ENCODE data around the gene KCNIP1.

Gene KCNIP1

DNA sequence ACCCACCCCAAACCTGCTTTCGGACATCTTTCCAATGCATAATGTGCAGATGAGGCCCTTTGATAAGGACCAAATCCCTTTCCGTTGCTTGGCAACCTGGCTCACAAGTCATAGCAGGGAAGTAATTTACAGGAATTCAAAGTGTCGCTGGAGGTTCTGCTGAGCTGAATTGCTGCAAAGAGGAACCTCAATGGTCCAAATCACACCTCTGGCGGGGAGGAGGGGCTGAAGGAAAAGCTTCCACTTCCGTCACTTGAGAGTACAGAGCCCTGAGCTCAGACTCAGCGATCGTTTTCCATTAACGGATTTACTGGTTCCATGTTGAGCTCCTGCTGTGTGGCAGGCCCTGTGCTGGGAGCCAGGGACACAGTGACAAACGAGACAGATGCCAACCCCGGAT, 99.3 kb downstream of the KCNIP1 start:
- DNase-seq = no peak

DNA sequence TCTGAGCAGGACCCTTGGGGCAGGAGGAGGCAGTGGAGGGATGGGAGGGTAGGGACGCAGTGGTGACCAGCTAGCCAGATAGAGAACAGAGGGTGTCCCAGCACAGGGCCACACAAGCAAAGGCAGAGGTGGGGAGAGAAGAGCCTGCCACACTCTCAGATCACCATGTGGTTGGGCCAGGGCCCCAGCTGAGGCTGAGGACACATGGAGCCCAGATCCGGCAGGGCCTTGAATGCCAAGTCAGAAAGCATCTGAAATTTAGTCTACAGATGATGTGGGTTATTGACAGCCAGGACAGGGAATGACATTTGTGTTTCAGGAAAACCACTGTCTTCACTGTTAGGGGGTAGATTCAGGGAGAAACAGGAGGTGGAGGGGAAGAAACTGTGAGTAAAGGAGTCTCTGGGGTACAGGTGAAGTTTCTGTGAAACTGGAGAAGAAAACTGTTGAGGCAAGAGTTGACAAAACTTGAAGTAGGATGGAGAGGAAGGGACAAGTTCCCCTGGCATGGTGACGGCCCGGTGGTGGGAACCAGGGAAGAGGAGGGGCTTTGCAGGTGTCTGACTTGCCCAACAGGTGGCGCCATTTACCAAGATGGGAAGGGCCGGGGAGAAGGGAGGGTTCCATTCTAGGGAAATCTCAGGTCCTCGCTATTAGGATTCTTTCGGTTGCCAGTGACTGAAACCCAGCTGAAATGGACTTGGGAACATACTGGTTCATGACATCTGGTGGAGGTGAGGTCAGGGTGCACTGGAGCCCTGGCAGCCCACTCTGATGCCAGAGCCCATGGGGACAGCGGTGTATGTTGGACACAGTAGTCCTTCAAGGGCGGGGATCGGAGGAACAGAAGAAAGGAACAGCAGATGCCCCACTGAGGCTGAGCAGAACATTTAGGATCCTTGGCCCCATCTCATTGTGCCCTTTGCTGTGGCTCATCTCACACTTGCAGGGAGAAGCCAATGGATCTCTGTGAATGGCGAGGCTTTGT, 100.1 kb downstream of the KCNIP1 start:
- no peak for DNase-seq

DNA sequence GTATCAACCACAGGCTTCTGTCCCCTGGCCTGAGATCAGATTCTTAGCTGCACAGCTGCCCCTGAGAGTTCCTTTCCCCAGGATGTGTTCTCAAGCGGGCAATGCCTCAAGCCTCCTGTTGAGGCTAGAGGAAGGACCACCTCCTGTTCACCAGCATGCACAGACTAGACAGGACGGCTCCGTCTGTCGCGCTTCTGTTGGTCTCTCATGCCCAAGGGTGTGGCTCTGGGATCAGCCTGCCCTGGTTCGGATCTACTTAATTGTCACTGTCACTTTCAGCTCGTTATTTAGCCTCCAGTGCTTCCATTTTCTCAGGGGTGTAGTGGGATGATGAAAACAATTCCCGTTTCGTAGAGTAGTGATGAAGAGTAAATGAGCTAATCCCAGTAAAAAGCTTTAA, 103.1 kb downstream of the KCNIP1 start:
- no peak for DNase-seq

DNA sequence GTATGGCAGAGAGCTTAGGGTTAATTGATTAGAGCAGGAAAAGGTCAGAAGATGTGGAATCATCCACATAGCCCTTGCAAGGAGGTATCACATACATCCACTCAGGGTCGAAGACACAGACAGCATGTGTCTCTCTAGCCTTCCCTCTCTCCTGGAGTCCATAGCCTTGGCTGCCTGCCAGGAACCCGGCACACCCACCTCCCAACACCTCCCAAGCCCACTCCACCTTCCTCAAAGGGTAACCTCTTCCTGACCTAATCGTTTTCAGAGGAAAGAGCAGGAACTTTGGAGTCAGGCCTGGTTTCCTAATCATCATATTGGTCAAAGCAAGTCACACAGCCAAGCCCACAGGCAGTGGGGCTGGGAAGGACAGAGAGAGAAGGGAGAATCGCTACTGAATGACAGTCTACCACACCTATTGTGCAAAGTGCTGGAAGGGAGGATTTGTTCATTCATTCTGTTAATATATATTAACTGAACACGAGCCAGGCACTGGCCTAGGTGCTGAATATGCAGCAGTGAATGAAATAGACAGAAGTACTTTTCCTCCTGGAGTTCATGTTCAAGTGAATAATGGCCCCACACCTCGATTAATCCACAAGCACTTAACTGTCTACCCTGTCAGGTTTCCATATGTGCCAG, 107.8 kb downstream of the KCNIP1 start:
- no peak for DNase-seq

DNA sequence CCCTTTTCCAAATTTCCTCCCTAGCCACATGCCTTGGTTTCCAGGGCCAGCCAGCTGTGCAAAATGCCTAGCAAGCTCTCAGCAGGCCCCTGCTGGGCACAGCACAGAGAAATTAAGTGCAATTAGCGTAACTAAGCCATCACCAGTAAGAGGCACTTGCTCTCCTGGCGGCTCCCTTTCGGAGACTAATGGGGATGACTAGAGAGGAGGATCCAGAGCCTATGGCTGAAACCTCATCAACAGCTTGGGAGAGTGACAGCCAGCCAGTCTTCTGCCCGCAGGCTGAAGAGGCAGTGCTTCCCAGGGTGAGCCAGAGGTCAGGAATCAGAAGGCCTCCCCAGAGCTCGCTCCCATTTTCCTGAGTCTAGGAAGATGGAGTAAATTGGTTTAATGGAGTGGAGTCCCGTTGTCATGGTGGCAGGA, 108.4 kb downstream of the KCNIP1 start:
- no peak for DNase-seq

DNA sequence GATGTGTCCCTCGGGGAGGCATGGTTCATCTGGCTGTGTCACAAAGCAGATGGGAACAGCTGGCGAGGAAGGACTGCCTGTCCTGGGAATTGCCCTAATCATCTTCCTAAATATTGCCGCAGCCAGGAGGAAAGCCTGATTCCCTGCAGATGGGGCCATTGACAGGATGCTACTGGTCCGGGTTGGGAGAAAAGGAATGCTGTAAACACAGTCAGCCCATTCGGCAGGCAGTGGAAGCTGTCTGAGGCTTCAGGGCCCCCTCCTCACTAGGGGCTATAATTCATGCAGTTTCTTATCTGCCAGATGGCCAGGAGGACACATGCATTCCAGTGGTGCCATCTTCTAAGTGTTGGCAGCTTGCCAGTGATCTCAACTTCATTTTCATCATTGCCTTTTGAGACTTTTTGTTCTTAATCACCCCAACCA, 110.3 kb downstream of the KCNIP1 start:
- DNase-seq = no peak

DNA sequence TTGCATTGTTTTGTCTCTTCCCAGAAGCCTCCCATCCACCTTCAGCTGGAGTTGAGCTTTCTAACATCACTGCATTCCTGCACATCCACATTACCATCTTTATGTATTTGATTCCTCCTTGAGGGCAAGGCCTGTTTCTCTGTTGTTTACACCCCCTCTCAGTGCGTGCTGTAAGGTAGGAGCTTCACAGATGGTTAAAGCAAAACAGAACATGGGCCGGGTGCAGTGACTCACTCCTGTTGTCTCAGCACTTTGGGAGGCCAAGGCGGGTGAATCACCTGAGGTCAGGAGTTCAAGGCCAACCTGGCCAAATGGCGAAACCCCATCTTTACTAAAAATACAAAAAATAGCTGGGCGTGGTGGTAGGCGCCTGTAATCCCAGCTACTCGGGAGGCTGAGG, 110.9 kb downstream of the KCNIP1 start:
- no peak for DNase-seq

DNA sequence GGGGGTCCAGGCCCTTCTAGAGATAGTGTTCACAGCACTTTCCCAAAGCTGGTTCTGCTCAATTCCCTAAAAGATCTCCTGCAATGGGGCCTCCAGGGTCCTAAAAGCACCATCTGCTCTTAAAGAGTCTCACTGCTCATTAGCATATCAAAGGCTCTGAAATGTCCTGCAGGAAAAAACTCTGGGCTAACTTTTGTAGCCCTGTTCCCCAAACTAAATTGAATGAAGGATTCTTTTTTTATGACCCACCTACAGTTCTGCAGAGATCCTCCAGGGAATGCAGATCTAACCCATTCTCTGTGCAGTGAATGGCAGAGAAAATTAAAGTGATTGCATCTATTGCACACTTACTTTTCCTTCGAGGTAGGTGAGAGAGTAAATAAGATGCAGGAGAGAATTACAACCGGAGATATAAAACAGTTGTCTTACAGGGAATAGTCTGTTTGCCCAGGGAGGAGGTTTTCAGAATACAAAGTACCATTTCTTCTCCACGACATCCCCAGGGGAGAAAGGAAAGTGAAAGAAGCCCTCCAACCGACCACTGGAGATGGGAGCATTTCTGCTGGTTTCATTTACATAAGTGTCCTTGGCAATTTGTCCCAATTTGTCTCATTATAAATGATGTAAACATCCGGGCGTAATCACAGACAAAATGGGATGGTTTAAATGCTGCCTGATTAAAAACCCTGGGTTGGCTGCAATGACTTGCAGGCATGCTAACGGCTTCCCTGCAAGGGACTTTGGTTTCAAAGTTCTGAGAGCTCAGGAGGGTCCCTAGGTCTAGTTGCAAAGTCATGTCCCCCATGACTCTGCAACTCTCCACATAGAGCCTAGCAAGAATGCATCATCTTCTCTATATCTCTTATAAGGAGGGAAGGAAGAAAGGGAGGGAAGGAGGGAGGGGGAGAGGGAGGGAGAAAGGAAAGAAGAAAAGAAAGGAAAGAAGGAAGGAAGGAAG, 114.0 kb downstream of the KCNIP1 start:
- DNase-seq = no peak

DNA sequence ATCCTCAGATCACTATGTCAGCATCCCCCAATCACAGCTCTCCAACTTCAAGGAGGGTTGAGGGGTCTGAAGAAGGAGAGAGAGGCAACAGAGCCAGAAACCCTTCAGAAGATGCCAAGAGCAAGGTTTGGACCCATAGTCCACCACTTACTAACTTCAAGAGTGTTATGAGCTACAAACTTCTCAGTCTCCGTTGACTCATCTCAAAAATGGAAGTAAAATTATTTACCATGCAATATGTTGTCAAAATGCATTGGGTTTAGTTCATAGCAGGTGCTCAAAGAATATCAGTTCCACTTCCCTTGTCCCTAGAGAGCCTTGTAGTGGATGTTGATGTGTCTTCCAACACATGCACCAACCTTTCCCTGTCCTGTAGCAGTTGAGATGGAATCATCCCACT, 116.0 kb downstream of the KCNIP1 start:
- DNase-seq = no peak

DNA sequence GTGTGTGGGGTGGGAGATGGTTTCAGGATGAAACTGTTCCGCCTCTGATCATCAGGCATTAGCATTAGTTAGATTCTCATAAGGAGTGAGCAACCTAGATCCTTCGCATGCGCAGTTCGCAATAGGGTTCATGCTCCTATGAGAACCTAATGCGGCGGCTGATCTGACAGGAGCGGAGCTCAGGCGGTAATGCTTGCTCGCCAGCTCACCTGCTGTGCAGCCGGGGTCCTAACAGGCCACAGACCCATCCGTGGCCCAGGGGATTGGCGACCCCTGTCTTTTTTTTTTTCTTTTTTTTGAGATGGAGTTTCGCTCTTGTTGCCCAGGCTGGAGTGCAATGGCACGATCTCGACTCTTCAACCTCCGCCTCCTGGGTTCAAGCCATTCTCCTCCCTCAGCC, 119.1 kb downstream of the KCNIP1 start:
- DNase-seq = no peak

DNA sequence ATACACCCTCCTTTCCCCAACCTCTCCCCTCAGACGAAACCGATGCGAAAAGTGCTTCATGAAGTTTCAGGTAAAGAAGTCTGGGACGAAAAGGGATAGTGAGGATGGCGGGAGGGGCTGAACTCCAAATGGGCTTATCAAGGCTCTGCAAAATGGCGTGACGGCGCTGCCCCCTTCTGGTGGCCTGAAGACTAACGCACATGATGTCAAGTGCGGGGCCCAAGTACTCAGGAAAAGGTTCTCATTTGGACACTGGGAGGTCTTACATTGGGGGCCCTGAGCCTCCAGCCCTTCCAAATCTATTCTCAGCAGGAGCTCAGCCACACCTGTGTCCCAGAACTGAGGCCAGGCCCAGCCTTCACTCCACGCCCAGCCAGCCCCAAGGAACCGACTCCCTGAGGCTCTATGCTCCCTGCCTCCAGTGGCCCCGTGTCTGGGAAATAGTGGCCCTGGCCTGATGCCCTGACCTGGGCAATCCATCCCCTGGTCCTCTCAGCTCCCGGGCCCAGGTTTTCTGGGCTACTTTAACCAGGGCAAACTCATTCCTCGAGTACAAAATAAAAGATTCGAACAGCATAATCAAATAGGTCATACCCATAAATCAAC, 119.9 kb downstream of the KCNIP1 start:
- DNase-seq = no peak

DNA sequence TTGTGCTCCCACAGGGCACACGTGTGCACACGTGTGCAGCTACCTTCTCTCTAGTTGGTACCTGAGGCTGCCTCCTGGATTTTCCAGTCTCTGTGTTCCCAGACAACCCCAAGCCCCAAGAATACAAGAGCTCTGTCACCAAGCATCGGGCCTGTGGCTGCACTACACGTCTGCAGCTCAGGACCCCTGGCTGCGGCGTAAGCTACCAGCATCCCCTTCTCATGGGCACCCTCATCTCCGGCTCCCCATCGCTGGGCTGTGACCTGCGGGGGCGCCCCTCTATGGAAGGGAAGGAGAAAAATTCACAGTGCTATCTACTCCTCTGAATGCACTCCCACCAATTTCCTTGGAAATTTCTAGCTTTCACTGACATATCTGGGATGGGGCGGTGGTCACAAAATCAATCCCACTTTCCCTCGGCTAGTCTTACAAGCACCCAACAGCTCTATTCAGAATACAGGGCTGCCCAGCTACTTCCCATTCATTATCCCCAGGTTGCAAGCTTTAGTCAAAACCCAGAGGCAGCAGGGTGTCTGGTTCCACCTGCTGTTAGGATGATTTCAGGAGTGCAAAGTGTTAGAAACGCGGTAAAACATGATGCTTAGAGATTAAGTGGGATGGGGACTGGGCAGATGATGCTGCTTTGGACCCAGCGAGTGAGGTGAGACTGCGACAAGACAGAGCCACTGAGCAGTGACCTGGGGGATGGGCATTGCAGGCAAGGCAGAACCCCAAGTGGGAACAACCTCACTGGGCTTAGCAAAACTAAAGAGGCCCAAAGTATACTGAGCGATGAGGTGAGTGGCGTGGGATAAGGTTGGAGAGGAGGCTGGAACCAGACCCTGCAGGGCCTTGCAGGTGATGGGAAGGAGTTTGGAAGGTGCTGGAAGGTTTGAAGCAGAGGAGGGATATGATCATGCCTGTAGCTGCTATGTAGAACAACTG, 121.7 kb downstream of the KCNIP1 start:
- DNase-seq = no peak

DNA sequence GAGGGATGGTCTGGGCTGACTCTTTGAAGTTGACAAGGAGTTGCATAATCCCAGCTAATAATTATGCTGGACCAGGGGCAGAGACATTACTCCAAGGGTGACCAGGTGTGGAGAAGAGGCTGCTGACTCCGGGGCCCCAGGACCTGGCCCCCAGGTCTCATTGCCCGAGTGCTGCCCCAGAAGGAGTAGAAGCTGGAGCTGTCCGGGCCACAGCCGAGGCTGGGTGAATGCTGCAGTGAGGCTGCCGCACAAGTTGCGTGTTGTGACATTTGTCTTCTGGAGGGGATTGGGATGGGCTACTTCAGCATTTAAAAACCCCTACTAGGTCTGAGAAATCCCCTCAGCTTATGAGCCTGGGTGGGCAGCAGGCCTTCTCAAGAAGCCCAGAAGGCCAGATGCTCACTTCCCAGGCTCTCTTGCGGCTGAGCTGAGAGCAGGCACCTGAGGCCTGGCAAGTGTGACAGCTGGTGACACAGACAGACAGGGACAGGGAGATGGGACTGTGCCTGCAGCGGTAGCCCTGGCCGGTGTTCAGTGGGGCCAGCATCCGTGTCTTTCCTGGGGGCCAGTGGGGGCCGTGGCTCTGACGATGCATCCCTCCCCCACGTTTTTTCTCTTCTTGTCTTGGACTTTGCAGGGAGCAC, 122.8 kb downstream of the KCNIP1 start:
- no peak for DNase-seq

DNA sequence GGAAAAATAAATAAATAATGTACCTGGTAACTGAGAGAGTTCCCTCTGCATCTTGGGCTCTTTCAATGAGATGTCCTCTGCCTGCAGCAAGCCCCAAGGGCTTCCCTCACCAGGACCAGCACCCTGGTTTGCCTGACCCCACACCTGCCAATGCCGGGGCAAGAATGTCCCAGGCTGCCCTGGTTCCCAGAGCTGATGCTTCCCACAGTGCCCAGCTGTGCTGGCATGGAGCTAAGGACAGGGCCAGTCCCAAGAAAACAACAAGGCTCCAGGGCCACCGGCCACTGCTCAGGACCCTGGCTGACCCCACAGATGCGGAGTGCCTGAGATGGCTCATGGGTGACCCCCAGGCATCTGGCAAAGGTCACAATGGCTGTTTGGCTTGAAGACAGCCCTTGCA, 123.5 kb downstream of the KCNIP1 start:
- DNase-seq = no peak

DNA sequence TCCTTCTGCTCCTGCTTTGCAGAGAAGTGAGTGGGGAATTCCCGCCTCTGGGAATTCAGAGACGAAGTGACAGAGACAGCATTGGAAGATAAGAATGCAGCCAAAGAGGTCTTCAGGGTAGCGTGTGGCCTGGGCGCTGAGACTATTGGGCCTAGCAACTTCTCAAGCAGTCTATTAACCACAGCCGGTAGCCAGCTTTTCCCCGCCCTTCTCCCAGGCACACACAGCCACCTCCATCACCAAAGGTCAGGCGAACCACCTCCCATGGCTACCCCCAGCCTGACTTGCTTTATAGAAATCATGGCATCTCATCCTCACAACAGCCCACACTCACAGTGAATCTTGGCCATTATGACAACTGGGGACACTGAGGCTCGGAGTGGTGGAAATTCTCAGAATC, 124.2 kb downstream of the KCNIP1 start:
- no peak for DNase-seq

DNA sequence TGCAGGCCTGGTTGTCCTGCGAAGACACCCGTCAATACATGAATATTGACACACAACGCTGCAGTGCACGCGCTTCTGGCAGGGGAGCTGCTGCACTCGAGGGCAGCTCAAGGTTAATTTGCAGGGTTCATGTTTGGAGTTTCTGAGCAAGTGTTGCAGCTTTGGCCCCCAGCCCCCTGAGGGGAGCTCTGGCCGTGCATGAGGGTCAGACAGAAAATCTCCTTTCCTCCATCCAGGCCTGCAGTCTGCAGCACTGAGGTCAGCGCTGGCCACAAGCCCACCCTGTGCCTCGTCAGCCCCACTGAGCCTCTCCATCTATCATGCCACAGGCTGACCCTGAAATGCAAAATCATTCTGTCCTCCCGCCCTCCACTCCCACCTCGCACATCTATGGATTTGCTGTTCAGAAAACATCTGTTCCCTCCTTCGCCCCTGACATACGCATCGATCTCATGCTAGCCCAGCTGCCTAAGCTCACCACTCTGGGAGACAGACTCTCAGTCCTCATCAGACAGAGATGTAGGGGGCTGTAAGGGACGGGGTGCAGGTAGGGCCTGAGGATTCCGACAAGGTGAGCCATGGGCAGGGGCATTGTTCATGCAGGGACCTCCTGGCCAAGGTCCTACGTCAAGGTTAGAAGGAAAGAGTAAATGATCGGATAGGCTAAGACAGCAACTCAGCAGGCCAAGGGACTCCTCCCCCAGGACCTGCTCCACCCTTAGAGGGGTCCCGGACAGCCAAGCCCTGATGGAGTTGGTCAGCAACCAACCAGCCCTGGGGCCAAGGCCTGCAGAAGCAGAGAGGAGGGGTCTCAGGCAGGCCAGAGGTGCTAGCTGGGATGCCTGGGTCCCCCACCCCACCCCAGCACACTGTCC, 125.1 kb downstream of the KCNIP1 start:
- no peak for DNase-seq

DNA sequence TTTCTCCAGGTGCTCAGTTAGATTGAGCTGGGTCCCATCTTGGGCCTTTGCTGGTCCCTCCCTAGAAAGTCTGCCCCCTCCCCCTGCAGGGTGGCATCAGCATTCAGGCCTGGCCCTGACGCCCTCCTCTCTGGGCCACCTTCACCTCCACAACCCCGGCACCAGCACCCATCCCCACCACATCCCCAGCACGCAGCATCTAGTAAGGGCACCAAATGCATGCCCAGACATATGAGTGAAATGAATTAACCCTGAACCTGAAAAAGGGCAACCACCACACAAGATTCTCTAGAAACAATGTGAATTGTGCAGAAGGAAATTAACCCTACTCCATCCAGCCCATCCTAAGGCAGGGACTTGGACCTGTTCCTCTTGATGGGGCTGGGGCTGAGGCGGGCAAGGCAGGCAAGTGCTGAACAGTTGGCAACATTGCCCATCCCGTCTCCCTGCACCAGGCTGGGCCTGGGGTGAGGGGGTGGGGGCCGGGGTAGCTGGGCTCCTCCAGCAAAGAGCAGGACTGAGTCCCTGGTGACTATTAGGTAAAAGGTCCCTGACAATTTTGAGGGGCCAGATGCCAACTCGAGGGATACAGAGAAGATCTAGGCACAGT, 125.9 kb downstream of the KCNIP1 start:
- DNase-seq = no peak

DNA sequence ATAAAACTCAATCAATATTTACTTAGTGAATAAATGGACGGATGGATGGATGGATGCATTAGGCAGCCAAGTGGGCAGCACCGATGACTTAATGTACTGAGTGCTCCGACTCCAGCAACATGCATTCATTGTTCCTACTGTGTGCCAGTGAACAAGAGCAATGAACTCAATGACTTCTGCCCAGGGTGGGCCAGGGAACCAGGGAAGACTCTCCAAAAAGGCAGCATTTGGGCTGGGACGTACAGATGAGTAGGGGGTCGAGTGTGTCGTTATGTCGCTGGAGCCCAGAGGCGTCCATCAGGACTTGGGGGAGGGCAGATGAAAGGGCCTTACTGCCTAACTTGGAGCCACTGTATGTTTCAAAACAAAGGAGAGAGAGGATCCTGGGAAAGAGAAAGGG, 126.4 kb downstream of the KCNIP1 start:
- DNase-seq = no peak

DNA sequence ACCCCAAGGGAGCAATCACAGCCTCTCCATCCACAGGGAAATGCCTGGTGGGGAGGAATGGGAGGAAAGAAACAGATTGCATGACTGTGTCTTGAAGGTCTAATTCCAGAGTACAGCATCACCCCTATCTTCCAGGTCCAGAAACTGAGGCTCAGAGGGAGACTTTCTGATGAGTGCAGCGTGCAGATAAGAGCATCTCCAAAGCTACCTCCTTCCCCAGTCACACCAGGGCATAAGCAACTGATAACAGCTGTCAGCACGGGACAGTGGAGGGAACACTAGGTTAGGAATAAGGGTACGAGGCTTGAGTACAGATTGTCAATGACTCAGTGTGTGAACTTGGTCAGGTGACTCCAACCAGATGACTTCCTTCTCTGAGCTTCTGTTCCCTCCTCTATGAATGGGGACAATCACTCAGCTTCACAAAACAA, 126.9 kb downstream of the KCNIP1 start:
- DNase-seq = no peak

Measured in T1000 (cell line).